Medulla oblongata (tissue), 1 donor: Measurements from ENCODE around the gene ANGEL1.
A peak's percentile ranks its signal among the peaks of the same experiment; 100 is the strongest.

Experiments used
- DNase-seq: peaks from one replicate; pipeline ENCODE4 v3.0.0-alpha.2; 2015; ENCODE audit errors: extremely low spot score

Gene ANGEL1

DNA sequence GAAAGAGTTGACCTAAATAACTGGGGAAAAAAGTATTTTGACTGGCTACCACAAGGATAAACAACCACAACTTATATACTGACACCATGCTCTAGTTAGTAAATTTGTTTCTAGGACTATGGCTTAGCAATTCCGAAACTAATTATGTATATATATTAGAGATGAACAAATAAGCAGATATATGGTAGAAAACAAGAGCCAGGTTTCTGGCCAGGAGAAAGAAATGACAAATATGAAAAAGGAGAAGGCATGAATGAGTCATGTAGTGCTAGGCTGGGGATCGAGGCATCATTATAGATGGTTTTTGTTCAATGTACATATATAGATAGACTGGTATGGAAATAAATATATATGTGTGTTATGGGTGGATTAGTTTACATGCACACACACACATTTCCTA lies 8.0 kb upstream of the ANGEL1 start:
- no peak for DNase-seq

- peak; percentile 48 for DNase-seq
Observed at GRCh38 chr14:76814726-76815645, 2.3 kb upstream of the ANGEL1 start.

DNA sequence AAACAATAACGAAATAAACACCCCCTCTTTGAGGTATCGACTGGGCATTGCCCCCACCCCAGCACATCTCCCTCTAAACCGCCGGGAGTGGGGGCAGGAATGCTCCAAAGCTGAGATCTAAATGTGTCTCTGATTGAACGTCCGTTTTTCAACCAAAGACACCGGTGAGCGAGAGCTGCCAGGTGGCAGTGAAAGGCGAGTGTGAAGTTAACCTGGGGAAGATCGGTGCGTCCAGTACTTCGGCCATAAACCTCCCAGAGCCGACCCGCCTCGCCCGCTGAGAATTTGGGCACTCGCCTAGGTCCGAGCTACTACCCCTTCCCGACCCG lies 625 bp downstream of the ANGEL1 start:
- DNase-seq: peak; percentile 31

DNA sequence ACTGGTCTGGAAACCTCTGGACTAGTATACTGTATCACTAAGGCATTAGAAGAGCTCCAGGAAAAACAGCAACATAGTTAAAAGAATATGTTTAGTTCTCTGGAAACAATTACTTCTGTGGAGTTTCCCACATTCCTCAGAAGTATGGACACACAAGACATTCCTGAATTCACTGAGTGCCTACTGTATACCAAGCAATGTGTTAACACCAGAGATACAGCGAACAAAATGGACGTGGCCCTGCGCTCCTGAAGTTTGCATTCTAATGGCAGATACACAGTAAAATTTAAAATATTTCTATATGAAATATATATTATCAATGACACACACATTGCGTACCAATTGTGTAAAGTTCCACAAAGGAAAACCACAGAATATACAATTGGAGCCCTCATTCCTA lies 1.1 kb downstream of the ANGEL1 start:
- DNase-seq: peak; percentile 35

DNA sequence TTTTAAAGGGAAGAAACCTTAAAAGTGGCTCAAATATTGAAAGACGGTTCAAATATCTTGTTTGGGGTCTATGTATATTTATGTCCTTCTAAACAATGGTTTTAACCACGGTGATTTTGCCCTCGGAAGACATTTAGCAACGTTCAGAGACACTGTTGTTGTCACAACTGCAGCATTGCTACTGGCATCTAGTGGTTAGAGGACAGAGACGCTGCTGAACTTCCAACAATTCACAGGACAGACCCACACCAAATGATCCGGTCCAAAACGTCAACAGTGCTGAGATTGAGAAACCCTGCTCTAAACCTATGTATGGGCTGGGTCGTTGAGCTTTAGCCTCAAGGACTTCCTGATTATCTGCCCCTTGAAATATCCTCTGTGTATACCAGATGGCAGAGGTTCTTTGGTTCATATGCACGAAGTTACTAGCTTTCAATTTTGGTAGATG lies 1.7 kb downstream of the ANGEL1 start:
- DNase-seq: peak; percentile 86

- no peak for DNase-seq
Observed at GRCh38 chr14:76810525-76810924, 2.2 kb downstream of the ANGEL1 start.

DNA sequence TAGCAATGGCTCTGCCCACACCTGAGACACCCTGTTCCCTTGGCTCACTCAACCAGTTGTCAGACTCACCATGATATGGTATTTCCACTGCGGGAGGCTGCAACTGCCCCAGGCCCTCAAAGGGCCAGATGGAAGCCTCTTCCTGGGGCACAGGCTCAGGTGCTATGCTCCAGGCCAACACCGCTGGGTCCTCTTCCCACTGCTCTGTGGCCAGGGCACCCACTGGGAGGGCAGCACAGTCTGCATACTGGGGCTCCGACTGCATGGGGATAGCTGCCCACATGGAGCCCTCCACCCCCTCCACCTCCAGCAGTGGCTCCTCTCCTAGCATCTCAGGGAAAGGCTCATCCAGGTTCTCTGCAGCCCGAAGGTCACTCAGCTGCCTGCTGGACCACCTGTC lies 3.7 kb downstream of the ANGEL1 start:
- no peak for DNase-seq

- DNase-seq: no peak
Observed at GRCh38 chr14:76808011-76808410, 4.7 kb downstream of the ANGEL1 start.

DNA sequence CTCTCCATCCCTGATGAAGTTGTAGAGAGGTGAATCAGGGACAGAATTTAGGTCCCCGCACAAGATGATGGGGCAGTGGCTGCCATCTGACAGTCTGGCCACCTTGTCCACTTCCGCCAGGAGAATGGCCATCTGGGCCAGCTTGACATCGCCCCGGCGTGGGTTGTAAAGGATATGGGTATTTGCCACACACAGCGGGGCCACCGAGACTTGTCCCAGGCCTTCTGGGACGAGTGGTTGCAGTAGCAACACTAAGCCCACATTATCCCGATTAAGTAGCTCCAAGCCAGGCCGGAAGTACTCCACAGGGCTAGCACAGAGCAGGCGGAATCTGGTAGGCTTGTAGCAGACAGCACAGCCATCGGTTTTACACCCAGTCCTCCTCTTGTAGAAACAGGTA lies 6.2 kb downstream of the ANGEL1 start:
- DNase-seq: no peak

- DNase-seq: no peak
Observed at GRCh38 chr14:76793956-76794355, 18.7 kb downstream of the ANGEL1 start.

- DNase-seq: no peak
Observed at GRCh38 chr14:76793324-76793723, 19.4 kb downstream of the ANGEL1 start.

GRCh38 chr14:76792422-76792821 lies 20.3 kb downstream of the ANGEL1 start:
- DNase-seq: no peak

- DNase-seq: no peak
Observed at GRCh38 chr14:76786601-76787000, 26.1 kb downstream of the ANGEL1 start.

DNA sequence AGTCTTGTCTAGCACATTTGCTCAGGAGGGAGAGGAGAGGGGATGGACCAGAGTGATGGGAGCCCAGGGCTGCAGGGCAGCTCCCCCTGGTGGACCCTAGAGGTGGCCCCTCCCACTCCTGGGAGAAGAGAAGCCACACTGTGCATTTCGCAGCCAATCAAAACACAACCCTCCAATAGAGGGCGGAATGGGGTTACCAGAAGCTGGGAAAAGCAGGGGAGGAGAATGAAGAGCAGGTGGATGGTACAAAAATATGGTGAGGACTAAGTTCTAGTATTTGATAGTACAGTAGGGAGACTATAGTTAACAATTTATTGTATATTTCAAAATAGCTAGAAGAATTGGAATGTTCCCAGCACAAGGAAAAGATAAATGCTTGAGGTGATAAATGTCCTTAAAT lies 27.8 kb downstream of the ANGEL1 start:
- DNase-seq: peak; percentile 97

DNA sequence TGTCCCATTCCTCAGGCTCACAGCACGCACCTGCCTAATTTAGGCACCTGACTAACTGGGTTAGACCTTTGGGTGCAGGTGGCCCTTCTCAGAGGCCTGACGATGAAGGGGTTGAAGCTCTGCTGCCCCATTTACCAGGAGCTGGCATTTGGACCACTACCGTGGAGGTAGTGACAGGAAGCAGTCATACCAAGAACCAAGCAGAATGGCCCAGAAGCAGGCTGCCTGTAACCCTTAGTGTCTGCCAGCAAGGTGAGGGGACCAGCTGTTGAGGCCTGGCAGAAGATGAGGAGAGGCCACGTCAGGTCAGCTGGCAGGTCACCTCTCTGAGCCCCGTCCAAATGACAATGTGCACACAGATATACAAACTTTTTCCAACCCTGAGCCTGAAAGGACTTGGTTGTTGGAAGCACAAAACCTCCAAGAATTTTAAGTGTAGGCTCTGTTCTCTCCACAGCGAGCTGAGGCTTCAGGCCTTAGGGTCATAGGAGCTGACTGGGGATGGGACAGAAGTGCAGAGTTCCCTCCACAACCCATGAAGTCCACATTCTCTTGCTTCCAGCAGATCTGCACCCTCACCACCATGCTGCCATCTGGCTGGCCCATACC lies 28.3 kb downstream of the ANGEL1 start:
- no peak for DNase-seq

DNA sequence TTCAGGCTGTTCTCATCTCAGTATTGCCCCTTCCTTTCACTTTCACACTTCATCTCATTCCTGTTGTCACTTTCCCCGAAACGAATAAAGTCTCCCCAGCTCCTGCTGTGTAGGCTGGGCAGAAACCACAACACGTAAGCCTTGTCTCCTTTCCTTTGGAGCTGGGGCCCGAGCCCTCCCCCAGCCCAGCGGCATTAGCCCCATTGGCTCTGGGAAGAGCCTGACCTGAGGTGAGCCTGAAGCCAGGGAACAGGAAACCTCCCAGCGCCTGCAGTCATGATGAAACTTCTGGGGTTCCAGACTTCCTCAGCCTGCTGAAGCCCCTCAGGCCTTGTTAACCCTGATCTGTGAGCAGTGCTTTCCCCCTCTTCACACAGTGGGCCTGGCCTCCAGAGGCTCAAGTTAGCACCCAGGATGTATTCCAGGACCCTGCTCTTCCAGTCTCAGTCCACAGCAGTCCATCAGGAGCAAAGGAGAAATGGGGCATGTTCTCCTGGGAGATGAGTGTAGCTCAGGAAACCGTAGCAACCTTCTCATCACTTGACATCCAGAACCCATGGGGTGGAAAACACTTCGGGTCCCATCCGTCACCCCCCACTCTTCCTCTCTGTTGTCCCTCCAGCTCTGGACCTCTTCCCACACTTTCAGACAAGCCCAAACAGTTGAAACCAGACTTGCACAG lies 29.7 kb downstream of the ANGEL1 start:
- peak; percentile 45 for DNase-seq

DNA sequence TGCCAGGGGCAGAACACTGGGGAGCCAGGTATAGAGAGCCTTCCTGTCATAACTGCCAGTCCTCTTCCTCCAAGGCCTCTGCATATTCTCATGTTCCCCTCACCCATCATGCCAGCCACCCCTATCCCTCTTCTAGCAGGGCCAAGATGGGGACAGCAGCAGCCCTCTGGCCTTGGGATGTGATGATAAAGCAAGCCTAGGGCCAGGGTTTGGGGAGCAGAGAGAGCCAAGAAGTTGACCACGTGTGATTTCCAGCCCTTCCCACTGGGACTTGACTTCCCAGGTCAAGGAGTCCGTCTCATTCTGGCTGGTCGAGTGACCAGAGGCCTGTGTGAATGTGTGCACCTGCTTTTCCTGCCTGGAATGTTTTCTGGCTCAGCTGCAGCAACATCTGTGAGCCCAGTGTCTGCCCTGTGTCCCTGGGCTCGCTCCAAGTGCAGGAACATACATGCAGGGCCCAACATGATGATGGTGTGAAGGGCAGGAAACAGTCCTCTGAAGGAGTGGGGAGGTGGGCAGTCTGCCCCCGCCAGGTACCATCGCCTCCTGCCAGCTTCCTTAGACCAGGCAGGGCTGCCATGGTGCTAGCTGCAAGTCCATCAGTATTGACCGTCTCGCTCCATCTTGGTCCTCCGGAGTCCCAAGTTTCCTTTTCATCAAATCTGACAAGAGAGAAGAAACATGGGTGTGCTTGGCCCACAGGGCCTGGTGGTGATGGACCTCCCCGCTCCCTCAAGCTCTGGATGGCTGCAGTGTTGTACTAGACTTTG lies 30.4 kb downstream of the ANGEL1 start:
- DNase-seq: peak; percentile 3

- no peak for DNase-seq
Observed at GRCh38 chr14:76781648-76782051, 31.0 kb downstream of the ANGEL1 start.

- DNase-seq: peak; percentile 86
Observed at GRCh38 chr14:76780875-76781647, 31.6 kb downstream of the ANGEL1 start.

GRCh38 chr14:76780360-76780759 lies 32.3 kb downstream of the ANGEL1 start:
- DNase-seq: no peak

DNA sequence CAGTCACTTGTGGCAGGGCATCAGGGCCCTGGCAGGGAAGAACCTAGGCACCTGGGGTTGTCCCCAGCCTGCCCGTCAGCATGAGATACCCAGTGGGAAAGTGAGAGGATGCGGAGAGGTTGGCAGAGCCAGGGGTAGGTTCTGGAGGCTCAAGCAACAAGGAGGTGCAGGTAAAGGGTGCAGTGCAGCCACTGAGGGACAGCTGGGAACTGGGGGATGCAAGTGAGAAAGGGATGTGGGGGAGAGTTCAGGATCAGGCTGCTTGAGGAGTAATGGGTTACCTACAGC lies 32.7 kb downstream of the ANGEL1 start:
- no peak for DNase-seq
